ENCODE results near the gene PLXNA1.

DNA sequence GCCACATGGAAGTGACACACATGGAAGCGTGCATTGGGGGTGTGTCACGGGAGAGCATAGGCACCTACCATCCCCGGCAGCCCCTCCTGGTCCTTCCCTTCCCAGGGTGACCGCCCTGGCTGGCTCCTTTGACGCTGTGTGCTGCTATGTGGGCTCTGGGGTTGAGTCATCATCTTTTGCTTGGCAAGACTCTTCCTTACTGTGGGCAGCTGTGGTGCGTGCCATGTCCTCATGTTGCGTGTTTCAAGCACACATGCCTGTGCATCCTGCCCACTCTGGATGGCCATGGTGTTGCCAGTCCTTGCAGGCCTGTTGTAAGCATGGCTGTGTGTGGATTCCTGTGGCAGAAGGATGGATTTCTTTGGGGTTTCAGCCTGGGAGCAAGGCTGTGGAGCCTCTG, 14.0 kb downstream of the PLXNA1 start:
- TF ChIP-seq, protein P1, sequence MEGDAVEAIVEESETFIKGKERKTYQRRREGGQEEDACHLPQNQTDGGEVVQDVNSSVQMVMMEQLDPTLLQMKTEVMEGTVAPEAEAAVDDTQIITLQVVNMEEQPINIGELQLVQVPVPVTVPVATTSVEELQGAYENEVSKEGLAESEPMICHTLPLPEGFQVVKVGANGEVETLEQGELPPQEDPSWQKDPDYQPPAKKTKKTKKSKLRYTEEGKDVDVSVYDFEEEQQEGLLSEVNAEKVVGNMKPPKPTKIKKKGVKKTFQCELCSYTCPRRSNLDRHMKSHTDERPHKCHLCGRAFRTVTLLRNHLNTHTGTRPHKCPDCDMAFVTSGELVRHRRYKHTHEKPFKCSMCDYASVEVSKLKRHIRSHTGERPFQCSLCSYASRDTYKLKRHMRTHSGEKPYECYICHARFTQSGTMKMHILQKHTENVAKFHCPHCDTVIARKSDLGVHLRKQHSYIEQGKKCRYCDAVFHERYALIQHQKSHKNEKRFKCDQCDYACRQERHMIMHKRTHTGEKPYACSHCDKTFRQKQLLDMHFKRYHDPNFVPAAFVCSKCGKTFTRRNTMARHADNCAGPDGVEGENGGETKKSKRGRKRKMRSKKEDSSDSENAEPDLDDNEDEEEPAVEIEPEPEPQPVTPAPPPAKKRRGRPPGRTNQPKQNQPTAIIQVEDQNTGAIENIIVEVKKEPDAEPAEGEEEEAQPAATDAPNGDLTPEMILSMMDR (conservative IDR thresholded peaks at IDR 0.05; ENCODE audit: low read length), result no peak
- no peak for TF ChIP-seq EZH2phosphoT487 (IDR thresholded peaks at IDR 0.05; ENCODE audit: borderline replicate concordance)

Data from Loucy (cell line).